ENCODE measurements around the gene CCDC3.

DNA sequence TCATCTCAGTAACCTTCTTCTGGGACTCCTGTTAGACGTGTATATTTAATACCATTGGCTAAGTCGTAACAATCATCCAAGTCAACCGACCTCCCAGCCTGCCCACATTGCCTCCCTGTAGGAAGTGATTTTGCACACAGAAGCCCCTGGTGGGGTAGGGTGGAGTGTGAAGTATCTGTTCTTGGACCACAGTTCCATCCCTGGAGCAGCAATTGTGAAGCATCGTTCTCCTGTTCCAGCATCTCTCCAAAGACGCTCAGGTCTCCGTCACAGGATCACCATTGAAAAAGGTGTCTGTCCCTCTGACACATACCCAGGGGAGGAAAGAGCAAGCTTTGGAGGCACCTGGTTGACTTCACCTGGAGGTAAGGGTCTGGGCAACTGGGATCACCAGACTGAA, 72.9 kb downstream of the CCDC3 start:
- no peak for TF ChIP-seq POLR2A (IDR thresholded peaks at IDR 0.05)
- no peak for TF ChIP-seq CTCF (IDR thresholded peaks at IDR 0.05 in 4 of 5, conservative IDR thresholded peaks at IDR 0.05 in 1 of 5)
